ENCODE data around the gene GTF2H3.

DNA sequence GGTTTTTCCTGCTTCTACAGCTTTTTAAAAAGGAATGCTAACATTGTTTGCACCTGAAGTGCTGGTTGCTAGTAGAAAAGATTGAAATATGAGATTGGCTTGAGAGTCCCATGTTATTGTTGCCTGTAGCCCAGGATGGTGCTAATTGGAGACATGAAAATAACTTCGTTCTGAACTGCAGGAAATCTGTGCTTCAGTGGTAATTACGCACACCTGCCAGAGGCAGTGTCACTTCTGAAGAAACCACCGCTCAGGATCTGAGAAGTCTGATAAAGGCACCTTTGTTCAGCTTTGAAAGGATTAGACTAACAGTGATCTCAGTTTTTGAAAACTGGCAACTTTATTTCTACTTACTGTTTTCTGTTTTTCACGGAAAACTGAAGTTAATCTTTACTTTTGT lies 63.0 kb downstream of the GTF2H3 start:
- TF ChIP-seq, protein P1, sequence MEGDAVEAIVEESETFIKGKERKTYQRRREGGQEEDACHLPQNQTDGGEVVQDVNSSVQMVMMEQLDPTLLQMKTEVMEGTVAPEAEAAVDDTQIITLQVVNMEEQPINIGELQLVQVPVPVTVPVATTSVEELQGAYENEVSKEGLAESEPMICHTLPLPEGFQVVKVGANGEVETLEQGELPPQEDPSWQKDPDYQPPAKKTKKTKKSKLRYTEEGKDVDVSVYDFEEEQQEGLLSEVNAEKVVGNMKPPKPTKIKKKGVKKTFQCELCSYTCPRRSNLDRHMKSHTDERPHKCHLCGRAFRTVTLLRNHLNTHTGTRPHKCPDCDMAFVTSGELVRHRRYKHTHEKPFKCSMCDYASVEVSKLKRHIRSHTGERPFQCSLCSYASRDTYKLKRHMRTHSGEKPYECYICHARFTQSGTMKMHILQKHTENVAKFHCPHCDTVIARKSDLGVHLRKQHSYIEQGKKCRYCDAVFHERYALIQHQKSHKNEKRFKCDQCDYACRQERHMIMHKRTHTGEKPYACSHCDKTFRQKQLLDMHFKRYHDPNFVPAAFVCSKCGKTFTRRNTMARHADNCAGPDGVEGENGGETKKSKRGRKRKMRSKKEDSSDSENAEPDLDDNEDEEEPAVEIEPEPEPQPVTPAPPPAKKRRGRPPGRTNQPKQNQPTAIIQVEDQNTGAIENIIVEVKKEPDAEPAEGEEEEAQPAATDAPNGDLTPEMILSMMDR (IDR thresholded peaks at IDR 0.05) = no peak
- no peak for TF ChIP-seq POLR2A (IDR thresholded peaks at IDR 0.05)
